Measurements from ENCODE around the gene POTEB2. TPM values are rescaled to one million over a fixed set of nuclear protein-coding genes. Genes with fewer than 3 reads are reported as not detected.

POTEB2 gene
- total RNA-seq, result not detected in 2 replicates

GRCh38 chr15:20866214-20866613 is at the start of gene POTEB2:
TSS of gene POTEB2 (minus strand) at chr15:20866314. CDS start at chr15:20866281, 33 bp downstream.

Small RNA genes within 50 kb of the gene (small RNA-seq; reads per million reads assigned to genes)
- gene AC012414.2 (ENCODE audit: low replicate concordance) (not detected), gene MIR3118-2 (ENCODE audit: low replicate concordance) (not detected), gene RNU6-749P (ENCODE audit: low replicate concordance) (not detected), gene ZNF519P2 (ENCODE audit: low replicate concordance) (not detected)
